Measurements from ENCODE around the gene ANKUB1.

GRCh38 chr3:149832086-149832485, 39.7 kb upstream of the ANKUB1 start:
- TF ChIP-seq, protein P1, sequence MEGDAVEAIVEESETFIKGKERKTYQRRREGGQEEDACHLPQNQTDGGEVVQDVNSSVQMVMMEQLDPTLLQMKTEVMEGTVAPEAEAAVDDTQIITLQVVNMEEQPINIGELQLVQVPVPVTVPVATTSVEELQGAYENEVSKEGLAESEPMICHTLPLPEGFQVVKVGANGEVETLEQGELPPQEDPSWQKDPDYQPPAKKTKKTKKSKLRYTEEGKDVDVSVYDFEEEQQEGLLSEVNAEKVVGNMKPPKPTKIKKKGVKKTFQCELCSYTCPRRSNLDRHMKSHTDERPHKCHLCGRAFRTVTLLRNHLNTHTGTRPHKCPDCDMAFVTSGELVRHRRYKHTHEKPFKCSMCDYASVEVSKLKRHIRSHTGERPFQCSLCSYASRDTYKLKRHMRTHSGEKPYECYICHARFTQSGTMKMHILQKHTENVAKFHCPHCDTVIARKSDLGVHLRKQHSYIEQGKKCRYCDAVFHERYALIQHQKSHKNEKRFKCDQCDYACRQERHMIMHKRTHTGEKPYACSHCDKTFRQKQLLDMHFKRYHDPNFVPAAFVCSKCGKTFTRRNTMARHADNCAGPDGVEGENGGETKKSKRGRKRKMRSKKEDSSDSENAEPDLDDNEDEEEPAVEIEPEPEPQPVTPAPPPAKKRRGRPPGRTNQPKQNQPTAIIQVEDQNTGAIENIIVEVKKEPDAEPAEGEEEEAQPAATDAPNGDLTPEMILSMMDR (IDR thresholded peaks at IDR 0.05 in 8 of 11, conservative IDR thresholded peaks at IDR 0.05 in 3 of 11) = no peak
- no peak for TF ChIP-seq POLR2AphosphoS5 (IDR thresholded peaks at IDR 0.05)

All from spleen (tissue), 7 donors.